Measurements from ENCODE around the gene BRD2. TPM values are rescaled to one million over a fixed set of nuclear protein-coding genes. Genes with fewer than 3 reads are reported as not detected.

Gene BRD2
- total RNA-seq, 1 donor from 2014 or later, result 234 TPM

- FAIRE-seq, result no peak
- peaks cover 2% of the 10 kb centered on the region for H3K27me3 Mint-ChIP-seq (ENCODE audit: low read depth, unreplicated experiment)
- Histone ChIP-seq H3K27ac (ENCODE audit: low read depth, low read length) (no peak overlapping the region), H3K79me2 (ENCODE audit: insufficient read depth, low read length) (no peaks in the 10 kb centered on the region), H3K9me3 (ENCODE audit: insufficient read depth, low read depth, low read length) (no peaks in the 10 kb centered on the region), H3K4me3 (ENCODE audit: insufficient read depth, low read depth, low read length) (no peak overlapping the region), H3K4me2 (ENCODE audit: low read length) (no peak overlapping the region), H3K4me1 (ENCODE audit: insufficient read depth, low read length) (no peaks in the 10 kb centered on the region), H3K27me3 (ENCODE audit: insufficient read depth, low read length) (peaks cover 24% of the 10 kb centered on the region), H4K20me1 (ENCODE audit: insufficient read depth, low read length) (no peaks in the 10 kb centered on the region), H3K9ac (ENCODE audit: low read length) (no peak overlapping the region), H2AFZ (ENCODE audit: low read depth, low read length) (no peak overlapping the region), H3K36me3 (ENCODE audit: insufficient read depth, low read length) (no peaks in the 10 kb centered on the region)
- no peaks in the 10 kb centered on the region for H3K4me1 Mint-ChIP-seq (ENCODE audit: low read depth, unreplicated experiment)
- no peak overlapping the region for H3K4me3 Mint-ChIP-seq (ENCODE audit: unreplicated experiment)
- no peaks in the 10 kb centered on the region for H3K36me3 Mint-ChIP-seq (ENCODE audit: low read depth, unreplicated experiment)
- no peak overlapping the region for H3K27ac Mint-ChIP-seq (ENCODE audit: unreplicated experiment)
- H3K9me3 Mint-ChIP-seq (ENCODE audit: unreplicated experiment), result peaks cover 2% of the 10 kb centered on the region
- no peak for DNase-seq (ENCODE audit: low read depth)
- no peak for TF ChIP-seq CTCF (IDR thresholded peaks at IDR 0.05; ENCODE audit: insufficient read depth, low read depth, low read length)
- no peak for TF ChIP-seq EZH2 (IDR thresholded peaks at IDR 0.05; ENCODE audit: insufficient read depth, low read length)
Observed at GRCh38 chr6:32991972-32992371, 23.6 kb downstream of the BRD2 start.

- Mint-ChIP-seq H3K27me3 (ENCODE audit: low read depth, unreplicated experiment) (peaks cover 2% of the 10 kb centered on the region), H3K36me3 (ENCODE audit: low read depth, unreplicated experiment) (no peaks in the 10 kb centered on the region), H3K4me3 (ENCODE audit: unreplicated experiment) (no peak overlapping the region), H3K9me3 (ENCODE audit: unreplicated experiment) (peaks cover 2% of the 10 kb centered on the region), H3K4me1 (ENCODE audit: low read depth, unreplicated experiment) (no peaks in the 10 kb centered on the region), H3K27ac (ENCODE audit: unreplicated experiment) (no peak overlapping the region)
- no peak overlapping the region for H2AFZ ChIP-seq (ENCODE audit: low read depth, low read length)
- H4K20me1 ChIP-seq (ENCODE audit: insufficient read depth, low read length), result no peaks in the 10 kb centered on the region
- peaks cover 16% of the 10 kb centered on the region for H3K27me3 ChIP-seq (ENCODE audit: insufficient read depth, low read length)
- DNase-seq (ENCODE audit: low read depth) (no peak), FAIRE-seq (no peak)
- H3K9me3 ChIP-seq (ENCODE audit: insufficient read depth, low read depth, low read length), result no peaks in the 10 kb centered on the region
- no peaks in the 10 kb centered on the region for H3K79me2 ChIP-seq (ENCODE audit: insufficient read depth, low read length)
- no peak overlapping the region for H3K27ac ChIP-seq (ENCODE audit: low read depth, low read length)
- no peaks in the 10 kb centered on the region for H3K36me3 ChIP-seq (ENCODE audit: insufficient read depth, low read length)
- no peak overlapping the region for H3K9ac ChIP-seq (ENCODE audit: low read length)
- H3K4me1 ChIP-seq (ENCODE audit: insufficient read depth, low read length), result no peaks in the 10 kb centered on the region
- no peak for TF ChIP-seq CTCF (IDR thresholded peaks at IDR 0.05; ENCODE audit: insufficient read depth, low read depth, low read length)
- no peak for TF ChIP-seq EZH2 (IDR thresholded peaks at IDR 0.05; ENCODE audit: insufficient read depth, low read length)
- no peak overlapping the region for H3K4me2 ChIP-seq (ENCODE audit: low read length)
- no peak overlapping the region for H3K4me3 ChIP-seq (ENCODE audit: insufficient read depth, low read depth, low read length)
Observed at GRCh38 chr6:32993363-32993973, 25.1 kb downstream of the BRD2 start.

- Histone ChIP-seq H3K4me1 (ENCODE audit: insufficient read depth, low read length) (no peaks in the 10 kb centered on the region), H3K9me3 (ENCODE audit: insufficient read depth, low read depth, low read length) (no peaks in the 10 kb centered on the region), H2AFZ (ENCODE audit: low read depth, low read length) (no peak overlapping the region), H3K27ac (ENCODE audit: low read depth, low read length) (no peak overlapping the region), H3K27me3 (ENCODE audit: insufficient read depth, low read length) (peaks cover 19% of the 10 kb centered on the region), H3K9ac (ENCODE audit: low read length) (no peak overlapping the region), H3K36me3 (ENCODE audit: insufficient read depth, low read length) (no peaks in the 10 kb centered on the region), H3K79me2 (ENCODE audit: insufficient read depth, low read length) (no peaks in the 10 kb centered on the region), H3K4me3 (ENCODE audit: insufficient read depth, low read depth, low read length) (no peak overlapping the region), H3K4me2 (ENCODE audit: low read length) (no peak overlapping the region), H4K20me1 (ENCODE audit: insufficient read depth, low read length) (no peaks in the 10 kb centered on the region)
- Mint-ChIP-seq H3K9me3 (ENCODE audit: unreplicated experiment) (peaks cover 2% of the 10 kb centered on the region), H3K4me1 (ENCODE audit: low read depth, unreplicated experiment) (no peaks in the 10 kb centered on the region), H3K27ac (ENCODE audit: unreplicated experiment) (no peak overlapping the region), H3K4me3 (ENCODE audit: unreplicated experiment) (no peak overlapping the region), H3K27me3 (ENCODE audit: low read depth, unreplicated experiment) (peaks cover 8% of the 10 kb centered on the region), H3K36me3 (ENCODE audit: low read depth, unreplicated experiment) (no peaks in the 10 kb centered on the region)
- no peak for DNase-seq (ENCODE audit: low read depth)
- FAIRE-seq, result no peak
- TF ChIP-seq EZH2 (IDR thresholded peaks at IDR 0.05; ENCODE audit: insufficient read depth, low read length) (no peak), CTCF (IDR thresholded peaks at IDR 0.05; ENCODE audit: insufficient read depth, low read depth, low read length) (no peak)
Observed at GRCh38 chr6:32995448-32995847, 27.1 kb downstream of the BRD2 start.

Measured in astrocyte (in vitro differentiated cells and primary cell).